ENCODE data around the gene SPAG17.

GRCh38 chr1:118190561-118190960 is 5.5 kb upstream of the SPAG17 start:
- TF ChIP-seq, protein P1, sequence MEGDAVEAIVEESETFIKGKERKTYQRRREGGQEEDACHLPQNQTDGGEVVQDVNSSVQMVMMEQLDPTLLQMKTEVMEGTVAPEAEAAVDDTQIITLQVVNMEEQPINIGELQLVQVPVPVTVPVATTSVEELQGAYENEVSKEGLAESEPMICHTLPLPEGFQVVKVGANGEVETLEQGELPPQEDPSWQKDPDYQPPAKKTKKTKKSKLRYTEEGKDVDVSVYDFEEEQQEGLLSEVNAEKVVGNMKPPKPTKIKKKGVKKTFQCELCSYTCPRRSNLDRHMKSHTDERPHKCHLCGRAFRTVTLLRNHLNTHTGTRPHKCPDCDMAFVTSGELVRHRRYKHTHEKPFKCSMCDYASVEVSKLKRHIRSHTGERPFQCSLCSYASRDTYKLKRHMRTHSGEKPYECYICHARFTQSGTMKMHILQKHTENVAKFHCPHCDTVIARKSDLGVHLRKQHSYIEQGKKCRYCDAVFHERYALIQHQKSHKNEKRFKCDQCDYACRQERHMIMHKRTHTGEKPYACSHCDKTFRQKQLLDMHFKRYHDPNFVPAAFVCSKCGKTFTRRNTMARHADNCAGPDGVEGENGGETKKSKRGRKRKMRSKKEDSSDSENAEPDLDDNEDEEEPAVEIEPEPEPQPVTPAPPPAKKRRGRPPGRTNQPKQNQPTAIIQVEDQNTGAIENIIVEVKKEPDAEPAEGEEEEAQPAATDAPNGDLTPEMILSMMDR (IDR thresholded peaks at IDR 0.05; ENCODE audit: poor library complexity, severe bottlenecking), result no peak
- TF ChIP-seq SMC3 (conservative IDR thresholded peaks at IDR 0.05; ENCODE audit: poor library complexity) (no peak), EP300 (conservative IDR thresholded peaks at IDR 0.05; ENCODE audit: poor library complexity, severe bottlenecking) (no peak), EZH2 (IDR thresholded peaks at IDR 0.05; ENCODE audit: borderline replicate concordance, insufficient read depth, low read length, poor library complexity, severe bottlenecking) (no peak), REST (IDR thresholded peaks at IDR 0.05; ENCODE audit: borderline replicate concordance) (no peak), MXI1 (conservative IDR thresholded peaks at IDR 0.05; ENCODE audit: poor library complexity, severe bottlenecking) (no peak), TAF1 (IDR thresholded peaks at IDR 0.05; ENCODE audit: low read depth) (no peak)

All from neural cell (in vitro differentiated cells).